H9 (cell line): ENCODE results near the gene ZFYVE28. TPM values are rescaled to one million over a fixed set of nuclear protein-coding genes. Genes with fewer than 3 reads are reported as not detected.

Experiments used
- DNase-seq: peaks from one replicate; pipeline ENCODE4 v3.0.0-alpha.2; 2017
- H2AFZ ChIP-seq: one replicate; pipeline ENCODE4 v1.6.1; 2013; ENCODE audit warnings: mild to moderate bottlenecking, low read length, control low read depth, moderate library complexity
- H2AK5ac ChIP-seq: 2 replicates; pipeline ENCODE4 v1.6.1; 2013; ENCODE audit warnings: low read length, control low read depth, mixed read lengths; ENCODE audit not compliant: insufficient read length
- H2BK120ac ChIP-seq: one replicate; pipeline ENCODE4 v1.6.1; 2013; ENCODE audit warnings: low read depth, mild to moderate bottlenecking, low read length, control low read depth, inconsistent platforms; ENCODE audit not compliant: poor library complexity, severe bottlenecking
- H2BK12ac ChIP-seq: 2 replicates; pipeline ENCODE4 v1.6.1; 2013; ENCODE audit warnings: low read length, control low read depth, mixed read lengths, low read depth; ENCODE audit not compliant: insufficient read length
- H2BK15ac ChIP-seq: 2 replicates; pipeline ENCODE4 v1.6.1; 2013; ENCODE audit warnings: low read depth, low read length, control low read depth
- H2BK20ac ChIP-seq: one replicate; pipeline ENCODE4 v1.6.1; 2013; ENCODE audit warnings: low read depth, mild to moderate bottlenecking, low read length, control low read depth, inconsistent platforms; ENCODE audit not compliant: poor library complexity, severe bottlenecking
- H2BK5ac ChIP-seq: 2 replicates; pipeline ENCODE4 v1.6.1; 2013; ENCODE audit warnings: low read length, control low read depth, mixed read lengths; ENCODE audit not compliant: insufficient read length
- H3K14ac ChIP-seq: 2 replicates; pipeline ENCODE4 v1.6.1; 2013; ENCODE audit warnings: low read length, control low read depth; ENCODE audit not compliant: insufficient read depth
- H3K18ac ChIP-seq: 2 replicates; pipeline ENCODE4 v1.6.1; 2013; ENCODE audit warnings: low read depth, mild to moderate bottlenecking, mixed read lengths, low read length, control low read depth; ENCODE audit not compliant: insufficient read length
- H3K23ac ChIP-seq: 2 replicates; pipeline ENCODE4 v1.6.1; 2013; ENCODE audit warnings: low read length, control low read depth, mixed read lengths, low read depth; ENCODE audit not compliant: insufficient read length
- H3K23me2 ChIP-seq: 2 replicates; pipeline ENCODE4 v1.6.1; 2013; ENCODE audit warnings: low read depth, mild to moderate bottlenecking, mixed read lengths, low read length, control low read depth; ENCODE audit not compliant: insufficient read length, poor library complexity, severe bottlenecking
- H3K27ac ChIP-seq: 2 replicates; pipeline ENCODE4 v1.5.1; 2013; ENCODE audit warnings: low read length, control low read depth, mixed read lengths, low read depth; ENCODE audit not compliant: insufficient read length
- H3K27me3 ChIP-seq: 2 replicates; pipeline ENCODE4 v1.6.1; 2013; ENCODE audit warnings: low read length, control low read depth, inconsistent platforms; ENCODE audit not compliant: insufficient read depth
- H3K4ac ChIP-seq: 2 replicates; pipeline ENCODE4 v1.6.1; 2013; ENCODE audit warnings: low read depth, mild to moderate bottlenecking, control low read depth, inconsistent platforms, low read length, moderate library complexity
- H3K4me1 ChIP-seq: 2 replicates; pipeline ENCODE4 v1.6.1; 2013; ENCODE audit warnings: low read length, control low read depth, inconsistent platforms; ENCODE audit not compliant: insufficient read depth
- H3K4me2 ChIP-seq: 2 replicates; pipeline ENCODE4 v1.6.1; 2013; ENCODE audit warnings: low read length, control low read depth, mixed read lengths; ENCODE audit not compliant: insufficient read length, insufficient read depth
- H3K56ac ChIP-seq: 2 replicates; pipeline ENCODE4 v1.6.1; 2013; ENCODE audit warnings: low read depth, mild to moderate bottlenecking, mixed read lengths, low read length, control low read depth; ENCODE audit not compliant: insufficient read length
- H3K79me1 ChIP-seq: 2 replicates; pipeline ENCODE4 v1.6.1; 2013; ENCODE audit warnings: low read depth, mild to moderate bottlenecking, moderate library complexity, low read length, control low read depth, inconsistent platforms; ENCODE audit not compliant: insufficient read depth, poor library complexity, severe bottlenecking
- H3K79me2 ChIP-seq: 2 replicates; pipeline ENCODE4 v1.6.1; 2013; ENCODE audit warnings: low read length, control low read depth, inconsistent platforms; ENCODE audit not compliant: insufficient read depth
- H3K9ac ChIP-seq: 2 replicates; pipeline ENCODE4 v1.6.1; 2013; ENCODE audit warnings: low read length, control low read depth, mixed read lengths; ENCODE audit not compliant: insufficient read length; ENCODE audit errors: extremely low read depth
- H3K9me3 ChIP-seq: one replicate; pipeline ENCODE4 v1.6.1; 2013; ENCODE audit warnings: low read depth, low read length, inconsistent platforms; ENCODE audit not compliant: control insufficient read depth
- H3T11ph ChIP-seq: one replicate; pipeline ENCODE4 v1.6.1; 2013; ENCODE audit warnings: mild to moderate bottlenecking, low read length, control low read depth, inconsistent platforms
- H4K20me1 ChIP-seq: one replicate; pipeline ENCODE4 v1.6.1; 2013; ENCODE audit not compliant: control insufficient read depth, insufficient read length, insufficient read depth
- H4K5ac ChIP-seq: 2 replicates; pipeline ENCODE4 v1.6.1; 2013; ENCODE audit warnings: low read depth, mild to moderate bottlenecking, mixed read lengths, low read length, control low read depth; ENCODE audit not compliant: insufficient read length
- H4K8ac ChIP-seq: replicated peaks from 2 replicates; pipeline ENCODE4 v1.6.1; 2013; ENCODE audit warnings: low read length, control low read depth, mixed read lengths, low read depth; ENCODE audit not compliant: insufficient read length
- H4K91ac ChIP-seq: 2 replicates; pipeline ENCODE4 v1.6.1; 2013; ENCODE audit warnings: low read depth, mild to moderate bottlenecking, moderate library complexity, mixed read lengths, low read length, control low read depth; ENCODE audit not compliant: insufficient read length
- H3K27ac Mint-ChIP-seq, 3 experiments: 2 replicates in 2 of 3; 3 replicates in 1 of 3; pipeline ENCODE4 v1.8.0; 2020 to 2021; ENCODE audit warnings: mixed read lengths in 3 of 3, mild to moderate bottlenecking in 1 of 3, moderate library complexity in 1 of 3
- H3K27me3 Mint-ChIP-seq: 2 replicates; pipeline ENCODE4 v1.8.0; 2021; ENCODE audit warnings: low read depth, mild to moderate bottlenecking, moderate library complexity, mixed read lengths
- H3K36me3 Mint-ChIP-seq, 3 experiments: 2 replicates in 2 of 3; 3 replicates in 1 of 3; pipeline ENCODE4 v1.8.0; 2020 to 2021; ENCODE audit warnings: low read depth in 3 of 3, mixed read lengths in 3 of 3; ENCODE audit not compliant: insufficient read depth in 1 of 3
- H3K4me1 Mint-ChIP-seq, 2 experiments: 2 replicates each; pipeline ENCODE4 v1.8.0; 2020; ENCODE audit warnings: mixed read lengths in 2 of 2
- H3K4me3 Mint-ChIP-seq, 2 experiments: 2 replicates in 1 of 2; 3 replicates in 1 of 2; pipeline ENCODE4 v1.8.0; 2020 to 2021; ENCODE audit warnings: mild to moderate bottlenecking in 2 of 2, mixed read lengths in 2 of 2, moderate library complexity in 1 of 2
- H3K9me3 Mint-ChIP-seq, 2 experiments: 2 replicates in 1 of 2; 3 replicates in 1 of 2; pipeline ENCODE4 v1.8.0; 2020; ENCODE audit warnings: mild to moderate bottlenecking in 2 of 2, mixed read lengths in 2 of 2, moderate library complexity in 1 of 2
- CTCF ChIP-seq: fragments of 200-600 bp; sonication (generic); conservative IDR thresholded peaks from 3 replicates; pipeline ENCODE4 v1.8.0; 2021; ENCODE audit warnings: antibody characterized with exemption, mild to moderate bottlenecking
- WGBS: extraction: QIAGEN DNeasy Blood & Tissue Kit; methylation state at CpG from one replicate; pipeline ENCODE4 v1.1.7; 2013; ENCODE audit warnings: missing lambda C conversion rate, low lambda C conversion rate, mixed read lengths; ENCODE audit not compliant: insufficient read length; ENCODE audit errors: extremely low coverage; 5-methylcytosine and 5-hydroxymethylcytosine counted together
- total RNA-seq: library from RNA; stranded (reverse); gene quantifications from 2 replicates; pipeline ENCODE4 v1.2.1, GENCODE V29; 2021

The ZFYVE28 gene
- total RNA-seq, 1 experiment from 2014 or later, result 0.98 TPM

- Histone ChIP-seq H3K4ac (no peak overlapping the region), H2BK5ac (no peak overlapping the region), H3K14ac (no peak overlapping the region; the same call in 1 of the 2 replicates), H2AK5ac (no peak overlapping the region), H2BK20ac (no peak overlapping the region), H4K91ac (no peak overlapping the region), H3K27ac (no peak overlapping the region), H2BK12ac (no peak overlapping the region), H3K79me2 (no peaks in the 10 kb centered on the region), H4K5ac (no peak overlapping the region), H3K4me1 (no peaks in the 10 kb centered on the region), H2BK15ac (no peak overlapping the region), H3K79me1 (no peaks in the 10 kb centered on the region), H2AFZ (no peak overlapping the region), H3T11ph (no peak overlapping the region), H3K9me3 (no peaks in the 10 kb centered on the region), H3K23me2 (no peaks in the 10 kb centered on the region), H3K18ac (no peak overlapping the region), H4K8ac (no peak overlapping the region), H3K9ac (no peak overlapping the region), H3K23ac (no peak overlapping the region), H4K20me1 (peaks cover 2% of the 10 kb centered on the region), H3K4me2 (no peak overlapping the region), H3K27me3 (peaks cover 3% of the 10 kb centered on the region; the same call in 1 of the 2 replicates), H3K56ac (no peak overlapping the region), H2BK120ac (no peak overlapping the region)
- peaks cover 31% of the 10 kb centered on the region for H3K27me3 Mint-ChIP-seq
- H3K36me3 Mint-ChIP-seq, result no peaks in the 10 kb centered on the region; a peak in 1 of 7 replicates
- no peak overlapping the region for H3K4me3 Mint-ChIP-seq
- no peak for TF ChIP-seq CTCF
- H3K9me3 Mint-ChIP-seq, result no peaks in the 10 kb centered on the region; a peak in 1 of 5 replicates
- H3K27ac Mint-ChIP-seq, result no peak overlapping the region
- no CpG with 5 or more reads among the region's 38 CpGs for WGBS
- no peak for DNase-seq
- peaks cover 13 to 17% of the 10 kb centered on the region in 2 experiments for H3K4me1 Mint-ChIP-seq
Observed at GRCh38 chr4:2458546-2459491, 40.4 kb upstream of the ZFYVE28 start.
